ENCODE data around the gene SNRK. TPM values are rescaled to one million over a fixed set of nuclear protein-coding genes. Genes with fewer than 3 reads are reported as not detected.

The SNRK gene
- total RNA-seq, 6 experiments from 2014 or later = 10.0 to 13.8 (median 11.6) TPM

DNA sequence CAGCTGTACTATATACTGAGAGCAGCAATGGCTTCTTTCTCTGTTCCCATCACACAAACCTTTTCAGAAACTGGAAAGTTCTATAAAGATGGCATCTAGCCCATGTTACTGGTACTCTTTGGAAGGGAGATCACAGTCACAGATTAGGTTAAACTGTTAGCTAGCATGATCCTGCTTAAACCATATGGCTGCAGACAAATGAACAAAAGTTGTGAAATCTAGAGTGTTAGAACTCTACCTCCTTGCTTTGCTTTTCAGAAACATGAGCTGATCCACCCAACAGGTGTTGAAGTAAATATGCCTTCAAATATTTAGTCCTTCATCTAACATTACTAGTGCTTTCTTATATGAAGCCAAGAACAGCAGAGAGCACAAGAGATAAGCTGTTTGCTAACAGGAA, 102.6 kb downstream of the SNRK start:
- Mint-ChIP-seq H3K36me3 (ENCODE audit: low read depth) (peaks cover 14% of the 10 kb centered on the region), H3K27me3 (ENCODE audit: insufficient read depth) (no peaks in the 10 kb centered on the region; the same call in 1 of the 2 replicates), H3K4me1 (ENCODE audit: low read depth) (peaks cover 18% of the 10 kb centered on the region; the same call in 1 of the 2 replicates), H3K4me3 (no peak overlapping the region), H3K9me3 (no peaks in the 10 kb centered on the region), H3K27ac (no peak overlapping the region; the same call in 1 of the 2 replicates)
- no peak for TF ChIP-seq CTCF (IDR thresholded peaks at IDR 0.05)
- no peak for DNase-seq

GRCh38 chr3:43389388-43390254, 103.3 kb downstream of the SNRK start:
- peak overlapping the region; percentile 38; the same call in 1 of the 2 replicates for H3K27ac Mint-ChIP-seq
- no peaks in the 10 kb centered on the region for H3K9me3 Mint-ChIP-seq
- H3K36me3 Mint-ChIP-seq (ENCODE audit: low read depth) = peaks cover 9% of the 10 kb centered on the region
- no peaks in the 10 kb centered on the region; the same call in 1 of the 2 replicates for H3K27me3 Mint-ChIP-seq (ENCODE audit: insufficient read depth)
- no peak for DNase-seq
- TF ChIP-seq CTCF (IDR thresholded peaks at IDR 0.05) = no peak
- H3K4me1 Mint-ChIP-seq (ENCODE audit: low read depth) = peaks cover 25% of the 10 kb centered on the region
- peak overlapping the region; percentile 29; the same call in 1 of the 2 replicates for H3K4me3 Mint-ChIP-seq

GRCh38 chr3:43390255-43390588, 103.9 kb downstream of the SNRK start:
- no peak for DNase-seq
- Mint-ChIP-seq H3K27me3 (ENCODE audit: insufficient read depth) (no peaks in the 10 kb centered on the region; the same call in 1 of the 2 replicates), H3K4me1 (ENCODE audit: low read depth) (peaks cover 29% of the 10 kb centered on the region), H3K4me3 (no peak overlapping the region; the same call in 1 of the 2 replicates), H3K9me3 (no peaks in the 10 kb centered on the region), H3K27ac (peak overlapping the region; percentile 31; the same call in 1 of the 2 replicates), H3K36me3 (ENCODE audit: low read depth) (peaks cover 3% of the 10 kb centered on the region)
- TF ChIP-seq CTCF (IDR thresholded peaks at IDR 0.05) = no peak

- H3K36me3 Mint-ChIP-seq (ENCODE audit: low read depth) = no peaks in the 10 kb centered on the region; the same call in 1 of the 2 replicates
- H3K4me1 Mint-ChIP-seq (ENCODE audit: low read depth) = peaks cover 29% of the 10 kb centered on the region
- no peaks in the 10 kb centered on the region for H3K9me3 Mint-ChIP-seq
- DNase-seq = no peak
- no peak overlapping the region for H3K4me3 Mint-ChIP-seq
- H3K27me3 Mint-ChIP-seq (ENCODE audit: insufficient read depth) = no peaks in the 10 kb centered on the region; the same call in 1 of the 2 replicates
- TF ChIP-seq CTCF (IDR thresholded peaks at IDR 0.05) = no peak
- H3K27ac Mint-ChIP-seq = no peak overlapping the region
These were observed 105.3 kb downstream of the SNRK start for GRCh38 chr3:43391621-43392020.

DNA sequence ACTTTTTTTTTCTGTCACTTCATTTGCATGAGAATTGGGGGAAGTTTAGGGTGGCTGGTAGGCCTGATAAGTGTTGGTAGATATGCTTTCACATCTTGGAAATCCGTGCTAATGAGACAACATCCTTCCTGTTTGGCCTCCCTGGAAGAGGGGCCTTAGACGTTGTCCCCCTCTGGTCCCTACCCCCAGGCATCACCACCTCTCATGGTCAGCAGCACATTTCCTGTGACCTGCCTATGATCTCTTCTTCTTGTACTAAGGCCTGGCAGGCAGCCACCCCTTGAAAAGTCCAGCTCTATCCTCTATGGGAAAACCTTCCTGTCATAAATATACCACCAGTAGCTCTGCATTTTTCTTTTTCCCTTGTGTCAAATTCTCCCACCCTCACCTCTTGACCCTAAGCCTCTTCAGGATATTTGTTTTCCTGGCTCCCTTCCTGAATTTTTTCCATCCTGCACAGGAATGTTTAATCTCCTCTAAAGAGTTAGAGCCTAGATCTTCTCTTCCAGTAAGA, 107.8 kb downstream of the SNRK start:
- no peaks in the 10 kb centered on the region; the same call in 1 of the 2 replicates for H3K36me3 Mint-ChIP-seq (ENCODE audit: low read depth)
- peaks cover 28% of the 10 kb centered on the region for H3K4me1 Mint-ChIP-seq (ENCODE audit: low read depth)
- H3K27me3 Mint-ChIP-seq (ENCODE audit: insufficient read depth) = no peaks in the 10 kb centered on the region; the same call in 1 of the 2 replicates
- H3K9me3 Mint-ChIP-seq = no peaks in the 10 kb centered on the region
- no peak for DNase-seq
- H3K27ac Mint-ChIP-seq = no peak overlapping the region
- H3K4me3 Mint-ChIP-seq = no peak overlapping the region
- no peak for TF ChIP-seq CTCF (IDR thresholded peaks at IDR 0.05)
